Astrocyte (in vitro differentiated cells and primary cell): ENCODE results near the gene BCL3. TPM values are rescaled to one million over a fixed set of nuclear protein-coding genes. Genes with fewer than 3 reads are reported as not detected.

ENCODE experiments used
- DNase-seq: peaks from one replicate; pipeline ENCODE4 v3.0.0-alpha.2; 2010; ENCODE audit warnings: low read depth
- FAIRE-seq: peaks from 2 replicates; lab custom pipeline; 2011; peaks lifted over from hg19 to GRCh38; lab: Jason Lieb, UNC
- H2AFZ ChIP-seq: 2 replicates; pipeline ENCODE4 v1.6.0; 2012; ENCODE audit warnings: low read depth, low read length, inconsistent platforms
- H3K27ac ChIP-seq: 2 replicates; pipeline ENCODE4 v1.5.1; 2011; ENCODE audit warnings: low read depth, low read length, inconsistent platforms
- H3K27me3 ChIP-seq: 2 replicates; pipeline ENCODE4 v1.6.0; 2011; ENCODE audit warnings: low read length, inconsistent platforms; ENCODE audit not compliant: insufficient read depth
- H3K36me3 ChIP-seq: 2 replicates; pipeline ENCODE4 v1.5.1; 2011; ENCODE audit warnings: low read length, inconsistent platforms; ENCODE audit not compliant: insufficient read depth
- H3K4me1 ChIP-seq: 2 replicates; pipeline ENCODE4 v1.5.1; 2011; ENCODE audit warnings: low read length, inconsistent platforms; ENCODE audit not compliant: insufficient read depth
- H3K4me2 ChIP-seq: 2 replicates; pipeline ENCODE4 v1.6.0; 2012; ENCODE audit warnings: low read length, inconsistent platforms
- H3K4me3 ChIP-seq: 2 replicates; pipeline ENCODE4 v1.5.1; 2011; ENCODE audit warnings: low read depth, mild to moderate bottlenecking, low read length, inconsistent platforms; ENCODE audit not compliant: insufficient read depth
- H3K79me2 ChIP-seq: 2 replicates; pipeline ENCODE4 v1.6.0; 2012; ENCODE audit warnings: mild to moderate bottlenecking, low read length, inconsistent platforms; ENCODE audit not compliant: insufficient read depth
- H3K9ac ChIP-seq: 2 replicates; pipeline ENCODE4 v1.6.0; 2012; ENCODE audit warnings: mild to moderate bottlenecking, low read length, inconsistent platforms
- H3K9me3 ChIP-seq: 2 replicates; pipeline ENCODE4 v1.5.1; 2012; ENCODE audit warnings: low read depth, mild to moderate bottlenecking, low read length, inconsistent platforms; ENCODE audit not compliant: insufficient read depth
- H4K20me1 ChIP-seq: 2 replicates; pipeline ENCODE4 v1.6.0; 2012; ENCODE audit warnings: low read length, inconsistent platforms; ENCODE audit not compliant: insufficient read depth
- H3K27ac Mint-ChIP-seq: one replicate; pipeline ENCODE4 v1.8.0; 2021; ENCODE audit warnings: mild to moderate bottlenecking, mixed read lengths; ENCODE audit not compliant: unreplicated experiment
- H3K27me3 Mint-ChIP-seq: one replicate; pipeline ENCODE4 v1.8.0; 2021; ENCODE audit warnings: low read depth, mixed read lengths; ENCODE audit not compliant: unreplicated experiment
- H3K36me3 Mint-ChIP-seq: one replicate; pipeline ENCODE4 v1.8.0; 2021; ENCODE audit warnings: low read depth, mixed read lengths; ENCODE audit not compliant: unreplicated experiment
- H3K4me1 Mint-ChIP-seq: one replicate; pipeline ENCODE4 v1.8.0; 2021; ENCODE audit warnings: low read depth, mixed read lengths; ENCODE audit not compliant: unreplicated experiment
- H3K4me3 Mint-ChIP-seq: one replicate; pipeline ENCODE4 v1.8.0; 2021; ENCODE audit warnings: mild to moderate bottlenecking, moderate library complexity, mixed read lengths; ENCODE audit not compliant: unreplicated experiment
- H3K9me3 Mint-ChIP-seq: one replicate; pipeline ENCODE4 v1.8.0; 2021; ENCODE audit warnings: mild to moderate bottlenecking, mixed read lengths; ENCODE audit not compliant: unreplicated experiment
- EZH2 ChIP-seq: IDR thresholded peaks from 2 replicates; pipeline ENCODE4 v1.6.1; 2012; ENCODE audit warnings: mild to moderate bottlenecking, low read length, inconsistent platforms; ENCODE audit not compliant: insufficient read depth
- total RNA-seq: library from RNA; stranded (reverse); gene quantifications from 2 replicates; pipeline ENCODE4 v1.2.1, GENCODE V29; 2021
- TF ChIP-seq, protein P1 (sequence below): IDR thresholded peaks from 2 replicates; pipeline ENCODE4 v1.5.1; 2011; ENCODE audit warnings: low read depth, mild to moderate bottlenecking, inconsistent platforms, low read length, moderate library complexity; ENCODE audit not compliant: insufficient read depth

Gene BCL3
- total RNA-seq, 1 donor from 2014 or later: 17.3 TPM

DNA sequence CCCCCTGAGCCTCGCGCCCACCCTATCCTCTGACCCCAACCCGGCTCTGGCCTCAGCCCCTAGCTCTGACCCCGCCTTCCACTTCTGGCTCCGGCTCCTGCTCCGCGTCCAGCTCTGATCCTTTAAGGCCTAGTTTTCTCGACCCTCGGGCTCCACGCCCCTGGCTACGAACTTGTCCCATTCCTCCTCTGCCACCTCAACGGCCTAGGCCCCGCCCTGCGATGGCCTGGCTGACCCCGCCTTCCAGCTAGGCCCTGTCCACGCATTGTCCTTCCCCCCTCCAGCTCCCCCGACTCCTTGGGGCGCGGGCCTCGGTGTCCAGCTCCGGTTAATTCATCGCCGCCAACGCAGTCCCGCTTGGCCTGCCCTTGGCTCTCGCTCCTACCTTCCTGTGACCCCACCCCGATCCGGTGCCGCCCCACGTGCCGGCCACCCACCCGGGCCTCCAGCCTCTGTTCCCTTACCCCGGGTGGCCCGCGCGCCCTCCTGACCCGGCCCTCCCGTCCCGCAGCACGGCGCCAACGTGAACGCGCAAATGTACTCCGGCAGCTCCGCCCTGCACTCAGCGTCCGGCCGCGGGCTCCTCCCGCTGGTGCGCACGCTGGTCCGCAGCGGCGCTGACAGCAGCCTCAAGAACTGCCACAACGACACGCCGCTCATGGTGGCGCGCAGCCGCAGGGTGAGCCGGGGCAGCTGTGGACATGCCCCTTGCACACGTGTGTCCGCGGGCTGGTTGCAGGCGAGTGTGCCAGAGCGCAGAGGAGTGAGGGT, 9.4 kb downstream of the BCL3 start:
- peak overlapping the region; percentile 90 for H3K4me2 ChIP-seq
- peak overlapping the region; percentile 63 for H3K4me3 ChIP-seq
- peak overlapping the region; percentile 1 for H2AFZ ChIP-seq
- Mint-ChIP-seq H3K4me3 (peak overlapping the region; percentile 91), H3K27me3 (no peaks in the 10 kb centered on the region), H3K4me1 (peaks cover 27% of the 10 kb centered on the region), H3K9me3 (no peaks in the 10 kb centered on the region), H3K36me3 (peaks cover 7% of the 10 kb centered on the region), H3K27ac (peak overlapping the region; percentile 91)
- no peaks in the 10 kb centered on the region for H3K9me3 ChIP-seq
- FAIRE-seq (no peak), DNase-seq (no peak)
- peak overlapping the region; percentile 66 for H3K9ac ChIP-seq
- no peaks in the 10 kb centered on the region for H3K27me3 ChIP-seq
- H4K20me1 ChIP-seq: peaks cover 35% of the 10 kb centered on the region
- H3K4me1 ChIP-seq: peaks cover 52% of the 10 kb centered on the region
- H3K36me3 ChIP-seq: peaks cover 11% of the 10 kb centered on the region
- H3K27ac ChIP-seq: peak overlapping the region; percentile 45
- no peak for TF ChIP-seq EZH2
- TF ChIP-seq, protein P1, sequence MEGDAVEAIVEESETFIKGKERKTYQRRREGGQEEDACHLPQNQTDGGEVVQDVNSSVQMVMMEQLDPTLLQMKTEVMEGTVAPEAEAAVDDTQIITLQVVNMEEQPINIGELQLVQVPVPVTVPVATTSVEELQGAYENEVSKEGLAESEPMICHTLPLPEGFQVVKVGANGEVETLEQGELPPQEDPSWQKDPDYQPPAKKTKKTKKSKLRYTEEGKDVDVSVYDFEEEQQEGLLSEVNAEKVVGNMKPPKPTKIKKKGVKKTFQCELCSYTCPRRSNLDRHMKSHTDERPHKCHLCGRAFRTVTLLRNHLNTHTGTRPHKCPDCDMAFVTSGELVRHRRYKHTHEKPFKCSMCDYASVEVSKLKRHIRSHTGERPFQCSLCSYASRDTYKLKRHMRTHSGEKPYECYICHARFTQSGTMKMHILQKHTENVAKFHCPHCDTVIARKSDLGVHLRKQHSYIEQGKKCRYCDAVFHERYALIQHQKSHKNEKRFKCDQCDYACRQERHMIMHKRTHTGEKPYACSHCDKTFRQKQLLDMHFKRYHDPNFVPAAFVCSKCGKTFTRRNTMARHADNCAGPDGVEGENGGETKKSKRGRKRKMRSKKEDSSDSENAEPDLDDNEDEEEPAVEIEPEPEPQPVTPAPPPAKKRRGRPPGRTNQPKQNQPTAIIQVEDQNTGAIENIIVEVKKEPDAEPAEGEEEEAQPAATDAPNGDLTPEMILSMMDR: no peak
- H3K79me2 ChIP-seq: peaks cover 11% of the 10 kb centered on the region

- Histone ChIP-seq H3K4me2 (peak overlapping the region; percentile 90), H3K27ac (no peak overlapping the region)
- peak overlapping the region; percentile 91 for H3K4me3 Mint-ChIP-seq
These were observed 10.1 kb downstream of the BCL3 start for GRCh38 chr19:44758596-44758995.

More at GRCh38 chr19:44758596-44758995, 10.1 kb downstream of the BCL3 start:
- Mint-ChIP-seq H3K36me3 (peaks cover 7% of the 10 kb centered on the region), H3K4me1 (peaks cover 27% of the 10 kb centered on the region), H3K9me3 (no peaks in the 10 kb centered on the region), H3K27ac (peak overlapping the region; percentile 73), H3K27me3 (no peaks in the 10 kb centered on the region)
- FAIRE-seq (no peak), DNase-seq (no peak)
- Histone ChIP-seq H3K4me1 (peaks cover 49% of the 10 kb centered on the region), H3K36me3 (peaks cover 11% of the 10 kb centered on the region), H3K27me3 (no peaks in the 10 kb centered on the region), H3K9me3 (no peaks in the 10 kb centered on the region), H3K4me3 (peak overlapping the region; percentile 63), H2AFZ (no peak overlapping the region), H4K20me1 (peaks cover 33% of the 10 kb centered on the region), H3K9ac (peak overlapping the region; percentile 66), H3K79me2 (peaks cover 11% of the 10 kb centered on the region)
- TF ChIP-seq, protein P1: no peak
- no peak for TF ChIP-seq EZH2
